ENCODE data around the gene SGO2.

DNA sequence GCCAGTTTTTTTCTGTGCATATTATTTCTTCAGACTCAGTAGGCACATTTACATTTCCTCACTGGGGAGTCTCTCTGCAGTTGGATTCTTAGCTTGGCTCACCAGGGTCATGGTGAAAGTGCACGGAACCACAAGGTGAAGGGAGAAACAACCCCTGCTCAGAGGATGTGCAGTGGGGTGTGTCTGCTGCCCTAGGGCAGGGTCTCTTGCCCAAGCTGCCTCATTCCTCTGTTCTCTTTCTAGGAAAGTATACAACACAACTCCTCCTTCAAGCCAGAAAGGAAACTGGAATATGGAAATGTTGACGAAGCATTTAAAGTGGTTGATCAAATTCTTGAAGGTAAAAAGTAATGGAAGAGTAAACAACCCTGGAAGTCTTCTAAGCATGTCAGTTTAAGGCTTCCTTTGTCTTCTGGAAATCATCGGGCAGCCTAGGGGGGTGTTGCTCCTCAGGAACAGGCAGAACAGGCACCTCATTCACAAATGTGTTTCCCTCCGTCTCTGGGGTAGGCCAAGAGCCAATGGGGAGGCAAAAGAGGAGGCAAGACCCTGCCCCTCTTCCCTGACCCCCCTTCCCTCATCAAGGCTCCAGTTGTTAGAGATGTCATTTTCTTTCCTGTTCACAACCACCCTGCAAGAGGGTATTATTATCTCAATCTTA is 101.2 kb downstream of the SGO2 start:
- TF ChIP-seq POLR2A (IDR thresholded peaks at IDR 0.05; ENCODE audit: low read length): no peak
- TF ChIP-seq GATA1 (IDR thresholded peaks at IDR 0.05; ENCODE audit: low read depth, low read length): no peak

Measured in erythroblast (primary cell).